H1 (cell line): ENCODE measurements around the gene GPD1L. TPM values are rescaled to one million over a fixed set of nuclear protein-coding genes. Genes with fewer than 3 reads are reported as not detected.

Experiments
- CTCF ChIA-PET: fragments of 300-600 bp; sonication (Branson Sonifier 250); formaldehyde crosslinking; loops from one replicate; lab custom pipeline; 2021; ENCODE audit not compliant: partially characterized antibody; lab: Charles Lee
- POLR2A ChIA-PET: fragments of 300-600 bp; sonication (Branson Sonifier 250); formaldehyde crosslinking; loops from one replicate; lab custom pipeline; 2021; ENCODE audit warnings: inconsistent platforms; ENCODE audit not compliant: partially characterized antibody; lab: Charles Lee
- DNase-seq, 2 experiments: peaks; one replicate each; pipeline versions ENCODE4 v3.0.0 to v3.0.0-alpha.2; 2010 to 2022; ENCODE audit warnings: low spot score in 2 of 2, low read depth in 1 of 2, mixed read lengths in 1 of 2
- FAIRE-seq: peaks from 2 replicates; lab custom pipeline; 2011; peaks lifted over from hg19 to GRCh38; lab: Jason Lieb, UNC
- H2AFZ ChIP-seq: 2 replicates; pipeline ENCODE4 v1.8.1; 2012; ENCODE audit warnings: low read length, inconsistent platforms
- H2AK5ac ChIP-seq: 2 replicates; pipeline ENCODE4 v1.6.1; 2013; ENCODE audit warnings: low read depth, low read length
- H2BK120ac ChIP-seq: replicated peaks from 2 replicates; pipeline ENCODE3; 2013; ENCODE audit warnings: low read depth, low read length, inconsistent platforms
- H2BK12ac ChIP-seq: 2 replicates; pipeline ENCODE4 v1.6.1; 2013; ENCODE audit warnings: low read depth, low read length
- H2BK15ac ChIP-seq: 2 replicates; pipeline ENCODE4 v1.6.1; 2013; ENCODE audit warnings: low read length
- H2BK20ac ChIP-seq: 2 replicates; pipeline ENCODE4 v1.6.1; 2013; ENCODE audit warnings: low read length
- H2BK5ac ChIP-seq: 2 replicates; pipeline ENCODE4 v1.6.1; 2013; ENCODE audit warnings: low read depth, low read length
- H3K14ac ChIP-seq: 2 replicates; pipeline ENCODE4 v1.6.1; 2013; ENCODE audit warnings: inconsistent platforms; ENCODE audit not compliant: insufficient read length
- H3K18ac ChIP-seq: 2 replicates; pipeline ENCODE4 v1.6.1; 2013; ENCODE audit warnings: low read length; ENCODE audit errors: extremely low read depth
- H3K23ac ChIP-seq: 2 replicates; pipeline ENCODE4 v1.6.1; 2013; ENCODE audit warnings: inconsistent platforms; ENCODE audit not compliant: insufficient read length
- H3K23me2 ChIP-seq: 2 replicates; pipeline ENCODE4 v1.6.1; 2013; ENCODE audit warnings: low read depth, low read length
- H3K27ac ChIP-seq: 2 replicates; pipeline ENCODE4 v1.6.1; 2011; ENCODE audit warnings: low read depth, low read length, inconsistent platforms
- H3K27me3 ChIP-seq, 4 experiments: replicated peaks in 1 of 4; 1 replicate in 1 of 4; 2 replicates in 3 of 4; pipeline versions ENCODE4 v1.6.1 to v1.8.1; 2011 to 2013; ENCODE audit warnings: low read length in 3 of 4, mild to moderate bottlenecking in 3 of 4, inconsistent platforms in 2 of 4, mixed read lengths in 2 of 4, moderate library complexity in 1 of 4; ENCODE audit not compliant: control insufficient read depth in 3 of 4, insufficient read depth in 3 of 4; ENCODE audit errors: extremely low read depth in 1 of 4
- H3K36me3 ChIP-seq, 4 experiments: 2 replicates each; pipeline versions ENCODE4 v1.6.1 to v1.8.1; 2011 to 2013; ENCODE audit warnings: mild to moderate bottlenecking in 4 of 4, low read length in 3 of 4, moderate library complexity in 2 of 4, control low read depth in 1 of 4, inconsistent platforms in 1 of 4; ENCODE audit not compliant: insufficient read depth in 4 of 4, control insufficient read depth in 2 of 4
- H3K4ac ChIP-seq: replicated peaks from 2 replicates; pipeline ENCODE3; 2013; ENCODE audit warnings: low read length, low read depth, mixed read lengths, inconsistent platforms; ENCODE audit not compliant: insufficient read length
- H3K4me1 ChIP-seq, 4 experiments: replicated peaks in 1 of 4; 1 replicate in 1 of 4; 2 replicates in 3 of 4; pipeline versions ENCODE4 v1.6.1 to v1.8.1; 2011 to 2013; ENCODE audit warnings: low read length in 3 of 4, inconsistent platforms in 2 of 4, mixed read lengths in 1 of 4; ENCODE audit not compliant: insufficient read depth in 4 of 4, control insufficient read depth in 3 of 4
- H3K4me2 ChIP-seq, 2 experiments: 2 replicates each; pipeline versions ENCODE4 v1.6.1 to v1.8.1; 2011 to 2013; ENCODE audit warnings: low read depth in 2 of 2, low read length in 2 of 2, control low read depth in 1 of 2, inconsistent platforms in 1 of 2, mild to moderate bottlenecking in 1 of 2; ENCODE audit not compliant: insufficient read depth in 1 of 2
- H3K4me3 ChIP-seq, 4 experiments: fragments of 200-600, 300-600 bp in 1 of 4; sonication (generic), shearing (Covaris generic), sonication (Bioruptor Twin) in 1 of 4; 2 replicates each; pipeline versions ENCODE4 v1.5.1 to v1.8.1; 2011 to 2016; ENCODE audit warnings: low read length in 4 of 4, low read depth in 3 of 4, control low read depth in 2 of 4, inconsistent platforms in 2 of 4, mild to moderate bottlenecking in 2 of 4, mixed read lengths in 1 of 4, moderate library complexity in 1 of 4; ENCODE audit not compliant: insufficient read depth in 2 of 4; ENCODE audit errors: extremely low read depth in 1 of 4
- H3K56ac ChIP-seq: replicated peaks from 2 replicates; pipeline ENCODE3; 2013; ENCODE audit warnings: low read depth, mild to moderate bottlenecking, mixed read lengths, low read length, inconsistent platforms; ENCODE audit not compliant: insufficient read length
- H3K79me1 ChIP-seq: 2 replicates; pipeline ENCODE4 v1.6.1; 2013; ENCODE audit warnings: low read depth, low read length, control low read depth
- H3K79me2 ChIP-seq, 2 experiments: 2 replicates each; pipeline versions ENCODE4 v1.6.1 to v1.8.1; 2012 to 2013; ENCODE audit warnings: low read length in 2 of 2, mild to moderate bottlenecking in 2 of 2, inconsistent platforms in 1 of 2; ENCODE audit not compliant: insufficient read depth in 2 of 2, control insufficient read depth in 1 of 2
- H3K9ac ChIP-seq, 4 experiments: replicated peaks in 1 of 4; 1 replicate in 1 of 4; 2 replicates in 3 of 4; pipeline versions ENCODE4 v1.6.1 to v1.8.1; 2011 to 2013; ENCODE audit warnings: low read depth in 3 of 4, low read length in 3 of 4, control low read depth in 2 of 4, mild to moderate bottlenecking in 2 of 4, moderate library complexity in 2 of 4, inconsistent platforms in 1 of 4; ENCODE audit errors: extremely low read depth in 1 of 4
- H3K9me3 ChIP-seq, 2 experiments: 2 replicates each; pipeline versions ENCODE4 v1.6.1 to v1.8.1; 2012 to 2013; ENCODE audit warnings: mild to moderate bottlenecking in 2 of 2, moderate library complexity in 2 of 2, control low read depth in 1 of 2, inconsistent platforms in 1 of 2, low read depth in 1 of 2, low read length in 1 of 2, mixed read lengths in 1 of 2; ENCODE audit not compliant: insufficient read depth in 2 of 2
- H4K20me1 ChIP-seq, 2 experiments: replicated peaks in 1 of 2; 2 replicates each; pipeline versions ENCODE3 to v1.8.1; 2011 to 2013; ENCODE audit warnings: inconsistent platforms in 2 of 2, low read length in 2 of 2, mild to moderate bottlenecking in 1 of 2; ENCODE audit not compliant: insufficient read depth in 2 of 2, control insufficient read depth in 1 of 2
- H4K5ac ChIP-seq: 2 replicates; pipeline ENCODE4 v1.6.1; 2013; ENCODE audit warnings: low read length, low read depth, mixed read lengths, inconsistent platforms; ENCODE audit not compliant: insufficient read length
- H4K8ac ChIP-seq: 2 replicates; pipeline ENCODE4 v1.8.0; 2013; ENCODE audit warnings: mild to moderate bottlenecking, moderate library complexity, low read length, inconsistent platforms; ENCODE audit not compliant: insufficient read depth; ENCODE audit errors: extremely low read depth
- H4K91ac ChIP-seq: replicated peaks from 2 replicates; pipeline ENCODE3; 2013; ENCODE audit warnings: low read length, mixed read lengths, inconsistent platforms; ENCODE audit not compliant: insufficient read length
- CBX8 ChIP-seq: fragments of 300-800, 300-1000 bp; sonication (generic); IDR thresholded peaks from 2 replicates; pipeline ENCODE4 v1.7.1; 2016; ENCODE audit warnings: low read depth, low read length, borderline replicate concordance
- RAD21 ChIP-seq, 2 experiments: IDR thresholded peaks in 1 of 2; conservative IDR thresholded peaks in 1 of 2; 2 replicates each; pipeline ENCODE4 v1.6.1; 2011; ENCODE audit warnings: low read depth in 2 of 2, low read length in 2 of 2, improper control_type of control experiment in 1 of 2, inconsistent platforms in 1 of 2, mild to moderate bottlenecking in 1 of 2, moderate library complexity in 1 of 2
- SP2 ChIP-seq: IDR thresholded peaks from 2 replicates; pipeline ENCODE4 v1.6.1; 2012; ENCODE audit warnings: mild to moderate bottlenecking, low read length, inconsistent platforms
- TAF1 ChIP-seq: IDR thresholded peaks from 2 replicates; pipeline ENCODE4 v1.6.1; 2011; ENCODE audit warnings: mild to moderate bottlenecking, low read depth, low read length
- TEAD4 ChIP-seq: IDR thresholded peaks from 2 replicates; pipeline ENCODE4 v1.6.1; 2012; ENCODE audit warnings: low read depth, low read length, inconsistent platforms, mixed read lengths
- WGBS, 2 experiments: shearing (Covaris generic) in 1 of 2; methylation state at CpG; one replicate each; pipeline versions ENCODE4 v1.1.6 to v1.1.7; 2013 to 2015; ENCODE audit warnings: low lambda C conversion rate in 2 of 2, mixed read lengths in 2 of 2, inconsistent platforms in 1 of 2, low coverage in 1 of 2, missing lambda C conversion rate in 1 of 2; ENCODE audit not compliant: insufficient replicate concordance in 2 of 2, insufficient coverage in 1 of 2, insufficient read length in 1 of 2; ENCODE audit errors: extremely low coverage in 1 of 2, missing lambda C conversion rate in 1 of 2; 5-methylcytosine and 5-hydroxymethylcytosine counted together
- polyA plus RNA-seq, 7 experiments: library from polyadenylated mRNA; depleted of rRNA in 3 of 7; stranded (reverse) in 5 of 7; unstranded in 2 of 7; fragments of >200 nt in 5 of 7; fragments of 200-250 nt in 2 of 7; gene quantifications; 1 replicate in 5 of 7; 2 replicates in 1 of 7; 4 replicates in 1 of 7; pipeline versions ENCODE4 v1.2.1 to v1.2.3, GENCODE V29; 2011 to 2013; ENCODE audit warnings: missing spikeins in 2 of 7, mixed read lengths in 2 of 7
- total RNA-seq: library from RNA; stranded (reverse); fragmentation: NEBNext Ultra II Directional; extraction: Animal tissue kit (Norgen Biotek cat#: 25700); gene quantifications from 2 replicates; pipeline ENCODE4 v1.2.1, GENCODE V29; 2021
- TF ChIP-seq, protein P1 (sequence below), 3 experiments: IDR thresholded peaks; 1 replicate in 2 of 3; 2 replicates in 1 of 3; pipeline versions ENCODE4 v1.5.1 to v1.6.1; 2011; ENCODE audit warnings: low read length in 3 of 3, mild to moderate bottlenecking in 3 of 3, inconsistent platforms in 2 of 3, low read depth in 1 of 3, moderate library complexity in 1 of 3; ENCODE audit not compliant: insufficient read depth in 1 of 3; ENCODE audit errors: control extremely low read depth in 1 of 3

The GPD1L gene
- total and polyA plus RNA-seq, 2 of the 8 experiments (the other 6 are each of a cell fraction or from before 2014, with no cell fraction given): 2.4 to 8.4 TPM

DNA sequence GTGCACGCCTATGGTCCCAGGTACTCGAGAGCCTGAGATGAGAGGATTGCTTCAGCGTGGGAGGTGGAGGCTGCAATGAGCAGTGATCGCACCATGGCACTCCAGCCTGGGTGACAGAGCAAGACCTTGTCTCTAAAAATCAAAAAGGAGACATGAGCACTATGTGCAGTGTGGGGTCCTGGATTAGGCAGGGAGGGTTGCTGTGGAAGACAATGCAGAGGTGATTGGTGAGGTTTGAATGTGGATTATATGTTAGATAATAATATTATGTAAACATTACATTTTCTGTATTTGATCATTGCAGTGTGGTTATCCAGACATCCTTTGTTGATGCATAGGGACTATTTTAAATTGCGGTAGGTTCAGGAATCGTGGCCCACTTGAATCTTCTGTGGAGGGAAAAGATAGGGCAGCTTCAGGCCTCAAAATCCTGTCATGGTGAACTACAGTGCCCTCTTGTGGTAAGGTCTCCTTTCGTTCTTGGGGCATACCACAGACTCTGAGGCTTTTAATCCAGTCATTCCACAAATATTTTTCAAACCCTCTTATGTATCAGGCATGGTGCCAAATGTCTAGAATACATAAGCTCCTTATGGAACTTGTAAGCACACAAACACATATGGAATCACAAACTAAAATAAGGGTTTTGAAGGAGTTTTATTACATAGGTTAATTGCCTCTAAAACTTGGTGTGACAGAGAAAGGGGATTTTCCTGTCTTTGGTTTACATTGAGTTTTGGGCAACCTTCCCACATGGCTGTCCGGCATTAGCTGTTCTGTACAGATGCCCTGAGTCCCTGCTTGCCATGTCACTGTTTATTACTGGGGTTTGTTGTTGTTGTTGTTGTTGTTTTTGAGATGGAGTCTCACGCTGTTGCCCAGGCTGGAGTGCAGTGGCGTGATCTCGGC is 37.7 kb downstream of the GPD1L start:
- CTCF ChIA-PET: interaction anchor here (0.6 to 2.5 kb wide), 29 partner anchors 9 to 1751 kb away, joined by 3 to 20 read pairs (median 3); no protein-coding TSS in a partner anchor
- no peak for TF ChIP-seq SP2
- peak; percentile 89 to 91 for TF ChIP-seq RAD21 (IDR thresholded peaks at IDR 0.05 in 1 of 2, conservative IDR thresholded peaks at IDR 0.05 in 1 of 2; ENCODE audit: low read depth in 2 of 2, low read length in 2 of 2)
- no peak for TF ChIP-seq TAF1
- peak; percentile 60; the same call in 1 of the 2 replicates for TF ChIP-seq TEAD4
- no peak for TF ChIP-seq CBX8
- TF ChIP-seq, protein P1, sequence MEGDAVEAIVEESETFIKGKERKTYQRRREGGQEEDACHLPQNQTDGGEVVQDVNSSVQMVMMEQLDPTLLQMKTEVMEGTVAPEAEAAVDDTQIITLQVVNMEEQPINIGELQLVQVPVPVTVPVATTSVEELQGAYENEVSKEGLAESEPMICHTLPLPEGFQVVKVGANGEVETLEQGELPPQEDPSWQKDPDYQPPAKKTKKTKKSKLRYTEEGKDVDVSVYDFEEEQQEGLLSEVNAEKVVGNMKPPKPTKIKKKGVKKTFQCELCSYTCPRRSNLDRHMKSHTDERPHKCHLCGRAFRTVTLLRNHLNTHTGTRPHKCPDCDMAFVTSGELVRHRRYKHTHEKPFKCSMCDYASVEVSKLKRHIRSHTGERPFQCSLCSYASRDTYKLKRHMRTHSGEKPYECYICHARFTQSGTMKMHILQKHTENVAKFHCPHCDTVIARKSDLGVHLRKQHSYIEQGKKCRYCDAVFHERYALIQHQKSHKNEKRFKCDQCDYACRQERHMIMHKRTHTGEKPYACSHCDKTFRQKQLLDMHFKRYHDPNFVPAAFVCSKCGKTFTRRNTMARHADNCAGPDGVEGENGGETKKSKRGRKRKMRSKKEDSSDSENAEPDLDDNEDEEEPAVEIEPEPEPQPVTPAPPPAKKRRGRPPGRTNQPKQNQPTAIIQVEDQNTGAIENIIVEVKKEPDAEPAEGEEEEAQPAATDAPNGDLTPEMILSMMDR (IDR thresholded peaks at IDR 0.05; ENCODE audit: control extremely low read depth in 1 of 3, insufficient read depth in 1 of 3, low read depth in 1 of 3, low read length in 3 of 3): peak; percentile 26 to 81 (median 77)

More for the DNA sequence above, 37.7 kb downstream of the GPD1L start:
- Histone ChIP-seq H3K56ac (no peak overlapping the region), H2BK5ac (no peak overlapping the region), H2BK20ac (no peak overlapping the region), H3K36me3 (no peaks in the 10 kb centered on the region), H3K4ac (no peak overlapping the region), H3K9me3 (no peaks in the 10 kb centered on the region), H4K20me1 (peaks cover 0 to 2% of the 10 kb centered on the region in 2 experiments), H3K4me1 (peaks cover 0 to 6% (median 4%) of the 10 kb centered on the region in 4 experiments; a peak in 4 of 7 replicates), H2BK12ac (peak overlapping the region; percentile 60; the same call in 1 of the 2 replicates), H3K27ac (no peak overlapping the region), H2BK15ac (no peak overlapping the region), H4K8ac (no peak overlapping the region), H3K23me2 (no peaks in the 10 kb centered on the region; the same call in 1 of the 2 replicates), H3K79me2 (no peaks in the 10 kb centered on the region), H3K79me1 (no peaks in the 10 kb centered on the region), H4K5ac (no peak overlapping the region), H4K91ac (no peak overlapping the region), H2AFZ (no peak overlapping the region), H3K14ac (no peak overlapping the region), H3K9ac (no peak overlapping the region), H3K18ac (no peak overlapping the region), H3K23ac (no peak overlapping the region), H3K4me3 (no peak overlapping the region), H2AK5ac (no peak overlapping the region), H2BK120ac (no peak overlapping the region), H3K4me2 (no peak overlapping the region), H3K27me3 (no peaks in the 10 kb centered on the region)
- FAIRE-seq (peak; percentile 77), DNase-seq (no peak)
- 78% methylated on average over 11 of the region's 11 CpGs; no CpG with 5 or more reads in 1 of the 2 experiments for WGBS, 2 experiments
- POLR2A ChIA-PET: no interaction called here
